Measurements from ENCODE around the gene NIN.
A peak's percentile ranks its signal among the peaks of the same experiment; 100 is the strongest.

NIN gene

GRCh38 chr14:50862036-50862570 lies 31.1 kb upstream of the NIN start:
- H2AFZ ChIP-seq (ENCODE audit: low read length) = no peak overlapping the region

GRCh38 chr14:50860478-50861086 lies 29.6 kb upstream of the NIN start:
- peak overlapping the region; percentile 62 for H3K4me3 ChIP-seq (ENCODE audit: low read depth, low read length, poor library complexity, severe bottlenecking)
- no peaks in the 10 kb centered on the region for H3K79me2 ChIP-seq (ENCODE audit: insufficient read depth, low read length)
- no peaks in the 10 kb centered on the region for H3F3A ChIP-seq (ENCODE audit: insufficient read depth, low read length)
- peak overlapping the region; percentile 77 for H3K9ac ChIP-seq (ENCODE audit: low read length)
- TF ChIP-seq CTCF (IDR thresholded peaks at IDR 0.05; ENCODE audit: low read length) (peak; percentile 56; the same call in 1 of the 2 replicates), EZH2 (IDR thresholded peaks at IDR 0.05; ENCODE audit: borderline replicate concordance, low read length) (no peak)
- no peaks in the 10 kb centered on the region for H3K36me3 ChIP-seq (ENCODE audit: insufficient read depth, low read length)
- H3K9me2 ChIP-seq (ENCODE audit: low read depth, low read length) = no peaks in the 10 kb centered on the region
- H3K4me1 ChIP-seq (ENCODE audit: insufficient read depth, low read length, severe bottlenecking) = peaks cover 58% of the 10 kb centered on the region
- H3K9me3 ChIP-seq (ENCODE audit: low read length) = no peaks in the 10 kb centered on the region
- H3K4me2 ChIP-seq (ENCODE audit: low read length) = peak overlapping the region; percentile 94
- no peaks in the 10 kb centered on the region for H3K27me3 ChIP-seq (ENCODE audit: insufficient read depth, low read length)
- peak overlapping the region; percentile 76 for H3K27ac ChIP-seq (ENCODE audit: low read depth, low read length, poor library complexity, severe bottlenecking)
- peak overlapping the region; percentile 91 for H2AFZ ChIP-seq (ENCODE audit: low read length)
- H4K20me1 ChIP-seq (ENCODE audit: insufficient read depth, low read length) = no peaks in the 10 kb centered on the region

More at GRCh38 chr14:50862036-50862570, 31.1 kb upstream of the NIN start:
- Histone ChIP-seq H3K4me2 (ENCODE audit: low read length) (no peak overlapping the region), H3K9ac (ENCODE audit: low read length) (no peak overlapping the region), H4K20me1 (ENCODE audit: insufficient read depth, low read length) (no peaks in the 10 kb centered on the region), H3F3A (ENCODE audit: insufficient read depth, low read length) (no peaks in the 10 kb centered on the region), H3K4me1 (ENCODE audit: insufficient read depth, low read length, severe bottlenecking) (peaks cover 64% of the 10 kb centered on the region), H3K27ac (ENCODE audit: low read depth, low read length, poor library complexity, severe bottlenecking) (peak overlapping the region; percentile 51), H3K9me2 (ENCODE audit: low read depth, low read length) (no peaks in the 10 kb centered on the region), H3K27me3 (ENCODE audit: insufficient read depth, low read length) (no peaks in the 10 kb centered on the region), H3K4me3 (ENCODE audit: low read depth, low read length, poor library complexity, severe bottlenecking) (no peak overlapping the region), H3K36me3 (ENCODE audit: insufficient read depth, low read length) (no peaks in the 10 kb centered on the region), H3K79me2 (ENCODE audit: insufficient read depth, low read length) (no peaks in the 10 kb centered on the region), H3K9me3 (ENCODE audit: low read length) (no peaks in the 10 kb centered on the region)
- no peak for TF ChIP-seq EZH2 (IDR thresholded peaks at IDR 0.05; ENCODE audit: borderline replicate concordance, low read length)
- TF ChIP-seq CTCF (IDR thresholded peaks at IDR 0.05; ENCODE audit: low read length) = no peak

- Histone ChIP-seq H3K27me3 (ENCODE audit: insufficient read depth, low read length) (no peaks in the 10 kb centered on the region), H3K36me3 (ENCODE audit: insufficient read depth, low read length) (no peaks in the 10 kb centered on the region), H3K9me3 (ENCODE audit: low read length) (no peaks in the 10 kb centered on the region), H3F3A (ENCODE audit: insufficient read depth, low read length) (no peaks in the 10 kb centered on the region), H3K9ac (ENCODE audit: low read length) (peak overlapping the region; percentile 77), H3K4me1 (ENCODE audit: insufficient read depth, low read length, severe bottlenecking) (peaks cover 45% of the 10 kb centered on the region), H3K9me2 (ENCODE audit: low read depth, low read length) (no peaks in the 10 kb centered on the region), H3K79me2 (ENCODE audit: insufficient read depth, low read length) (no peaks in the 10 kb centered on the region), H3K27ac (ENCODE audit: low read depth, low read length, poor library complexity, severe bottlenecking) (peak overlapping the region; percentile 76), H3K4me3 (ENCODE audit: low read depth, low read length, poor library complexity, severe bottlenecking) (peak overlapping the region; percentile 62), H2AFZ (ENCODE audit: low read length) (peak overlapping the region; percentile 42; the same call in 1 of the 2 replicates), H3K4me2 (ENCODE audit: low read length) (peak overlapping the region; percentile 94), H4K20me1 (ENCODE audit: insufficient read depth, low read length) (no peaks in the 10 kb centered on the region)
- no peak for TF ChIP-seq EZH2 (IDR thresholded peaks at IDR 0.05; ENCODE audit: borderline replicate concordance, low read length)
- no peak for TF ChIP-seq CTCF (IDR thresholded peaks at IDR 0.05; ENCODE audit: low read length)
Observed at GRCh38 chr14:50859296-50859624, 28.3 kb upstream of the NIN start.

All from OCI-LY1 (cell line).